ENCODE results near the gene CNNM2.
"Not testable (repeated sequence)": the region's sequence is repeated elsewhere in the genome, so short reads cannot be mapped to it uniquely, and the experiment has no call there.

Gene CNNM2

GRCh38 chr10:102923601-102924000 lies 5.5 kb downstream of the CNNM2 start:
- DNase-seq (ENCODE audit: low read depth) = no peak
- TF ChIP-seq, protein P1, sequence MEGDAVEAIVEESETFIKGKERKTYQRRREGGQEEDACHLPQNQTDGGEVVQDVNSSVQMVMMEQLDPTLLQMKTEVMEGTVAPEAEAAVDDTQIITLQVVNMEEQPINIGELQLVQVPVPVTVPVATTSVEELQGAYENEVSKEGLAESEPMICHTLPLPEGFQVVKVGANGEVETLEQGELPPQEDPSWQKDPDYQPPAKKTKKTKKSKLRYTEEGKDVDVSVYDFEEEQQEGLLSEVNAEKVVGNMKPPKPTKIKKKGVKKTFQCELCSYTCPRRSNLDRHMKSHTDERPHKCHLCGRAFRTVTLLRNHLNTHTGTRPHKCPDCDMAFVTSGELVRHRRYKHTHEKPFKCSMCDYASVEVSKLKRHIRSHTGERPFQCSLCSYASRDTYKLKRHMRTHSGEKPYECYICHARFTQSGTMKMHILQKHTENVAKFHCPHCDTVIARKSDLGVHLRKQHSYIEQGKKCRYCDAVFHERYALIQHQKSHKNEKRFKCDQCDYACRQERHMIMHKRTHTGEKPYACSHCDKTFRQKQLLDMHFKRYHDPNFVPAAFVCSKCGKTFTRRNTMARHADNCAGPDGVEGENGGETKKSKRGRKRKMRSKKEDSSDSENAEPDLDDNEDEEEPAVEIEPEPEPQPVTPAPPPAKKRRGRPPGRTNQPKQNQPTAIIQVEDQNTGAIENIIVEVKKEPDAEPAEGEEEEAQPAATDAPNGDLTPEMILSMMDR (IDR thresholded peaks at IDR 0.05; ENCODE audit: low read depth, low read length, missing control alignments) = no peak
- H3K4me3 ChIP-seq (ENCODE audit: low read depth, low read length) = no peak overlapping the region

GRCh38 chr10:102926842-102927241 lies 8.7 kb downstream of the CNNM2 start:
- DNase-seq (ENCODE audit: low read depth) = no peak
- TF ChIP-seq, protein P1 (IDR thresholded peaks at IDR 0.05; ENCODE audit: low read depth, low read length, missing control alignments) = no peak
- no peak overlapping the region for H3K4me3 ChIP-seq (ENCODE audit: low read depth, low read length)

GRCh38 chr10:102927311-102928010 lies 9.4 kb downstream of the CNNM2 start:
- no peak overlapping the region for H3K4me3 ChIP-seq (ENCODE audit: low read depth, low read length)
- no peak for DNase-seq (ENCODE audit: low read depth)
- TF ChIP-seq, protein P1 (IDR thresholded peaks at IDR 0.05; ENCODE audit: low read depth, low read length, missing control alignments) = no peak

DNA sequence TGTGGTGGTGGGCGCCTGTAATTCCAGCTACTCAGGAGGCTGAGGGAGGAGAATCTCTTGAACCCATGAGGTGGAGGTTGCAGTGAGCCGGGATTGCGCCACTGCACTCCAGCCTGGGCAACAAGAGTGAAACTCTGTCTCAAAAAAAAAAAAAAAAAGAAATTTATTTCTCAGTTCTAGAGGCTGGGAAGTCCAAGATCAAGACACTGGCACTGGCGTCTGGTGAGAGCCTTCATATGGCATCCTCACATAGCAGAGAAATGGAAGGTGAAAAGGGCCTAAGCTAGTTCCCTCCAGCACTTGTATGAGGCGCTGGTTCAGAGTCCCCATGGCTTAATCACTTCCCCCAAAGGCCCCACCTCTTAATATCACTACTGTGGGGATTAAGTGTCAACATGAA lies 10.3 kb downstream of the CNNM2 start:
- not testable (repeated sequence) for DNase-seq (ENCODE audit: low read depth); H3K4me3 ChIP-seq (ENCODE audit: low read depth, low read length)

GRCh38 chr10:102930720-102931119 lies 12.6 kb downstream of the CNNM2 start:
- TF ChIP-seq, protein P1 (IDR thresholded peaks at IDR 0.05; ENCODE audit: low read depth, low read length, missing control alignments) = no peak
- no peak overlapping the region for H3K4me3 ChIP-seq (ENCODE audit: low read depth, low read length)
- no peak for DNase-seq (ENCODE audit: low read depth)

DNA sequence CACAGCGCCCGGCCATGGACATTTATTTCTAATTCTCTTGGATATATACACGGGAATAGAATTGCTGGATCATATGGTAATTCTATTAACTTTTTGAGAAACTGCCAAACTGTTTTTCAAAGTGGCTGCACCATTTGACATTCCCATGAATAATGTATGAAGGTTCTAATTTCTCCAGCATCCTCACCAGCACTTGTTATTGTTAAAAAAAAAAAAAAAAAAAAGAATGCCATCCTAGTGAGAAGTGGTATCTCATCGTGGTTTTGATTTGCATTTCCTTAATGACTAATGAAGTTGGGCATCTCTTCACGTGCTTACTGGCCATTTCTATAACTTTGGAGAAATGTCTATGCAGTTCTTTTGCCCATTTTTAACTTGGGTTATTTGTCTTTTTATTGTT lies 13.5 kb downstream of the CNNM2 start:
- TF ChIP-seq, protein P1 (IDR thresholded peaks at IDR 0.05; ENCODE audit: low read depth, low read length, missing control alignments) = no peak
- no peak for DNase-seq (ENCODE audit: low read depth)
- no peak overlapping the region for H3K4me3 ChIP-seq (ENCODE audit: low read depth, low read length)

GRCh38 chr10:102935505-102935904 lies 17.4 kb downstream of the CNNM2 start:
- DNase-seq (ENCODE audit: low read depth) = no peak
- TF ChIP-seq, protein P1 (IDR thresholded peaks at IDR 0.05; ENCODE audit: low read depth, low read length, missing control alignments) = no peak
- H3K4me3 ChIP-seq (ENCODE audit: low read depth, low read length) = no peak overlapping the region

Measured in GM12864 (cell line).